ENCODE data around the gene SAA2. TPM values are rescaled to one million over a fixed set of nuclear protein-coding genes. Genes with fewer than 3 reads are reported as not detected.

SAA2 gene
- total and polyA plus RNA-seq, 10 of the 15 experiments (the other 5 are each of a cell fraction or from before 2014, with no cell fraction given): 0.18 to 4.1 (median 0.28) TPM; not detected in 2

DNA sequence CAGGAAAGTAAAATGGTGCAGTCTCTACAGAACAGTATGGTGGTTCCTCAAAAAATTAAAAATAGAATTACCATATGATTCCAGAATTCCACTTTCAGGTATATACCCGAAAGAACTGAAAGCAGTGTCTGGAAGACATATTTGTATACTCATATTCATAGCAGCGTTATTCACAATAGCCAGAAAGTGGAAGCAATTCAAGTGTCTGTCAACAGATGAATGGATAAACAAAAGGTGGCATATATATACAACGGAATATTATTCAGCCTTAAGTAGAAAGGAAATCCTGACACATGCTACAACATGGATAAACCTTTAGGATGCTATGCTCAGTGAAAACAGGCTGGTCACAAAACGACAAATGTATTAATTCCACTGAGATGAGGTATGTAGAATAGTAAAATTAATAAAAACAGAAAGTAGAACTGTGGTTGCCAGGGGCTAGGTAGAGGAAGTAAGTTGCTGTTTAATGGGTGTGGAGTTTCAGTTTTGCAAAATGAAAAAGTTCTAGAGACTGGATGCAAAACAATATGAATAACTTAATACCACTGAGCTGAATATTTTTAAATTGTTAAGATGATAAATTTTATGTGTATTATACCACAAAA lies 32.1 kb upstream of the SAA2 start (continued):
- TF ChIP-seq, protein P1, sequence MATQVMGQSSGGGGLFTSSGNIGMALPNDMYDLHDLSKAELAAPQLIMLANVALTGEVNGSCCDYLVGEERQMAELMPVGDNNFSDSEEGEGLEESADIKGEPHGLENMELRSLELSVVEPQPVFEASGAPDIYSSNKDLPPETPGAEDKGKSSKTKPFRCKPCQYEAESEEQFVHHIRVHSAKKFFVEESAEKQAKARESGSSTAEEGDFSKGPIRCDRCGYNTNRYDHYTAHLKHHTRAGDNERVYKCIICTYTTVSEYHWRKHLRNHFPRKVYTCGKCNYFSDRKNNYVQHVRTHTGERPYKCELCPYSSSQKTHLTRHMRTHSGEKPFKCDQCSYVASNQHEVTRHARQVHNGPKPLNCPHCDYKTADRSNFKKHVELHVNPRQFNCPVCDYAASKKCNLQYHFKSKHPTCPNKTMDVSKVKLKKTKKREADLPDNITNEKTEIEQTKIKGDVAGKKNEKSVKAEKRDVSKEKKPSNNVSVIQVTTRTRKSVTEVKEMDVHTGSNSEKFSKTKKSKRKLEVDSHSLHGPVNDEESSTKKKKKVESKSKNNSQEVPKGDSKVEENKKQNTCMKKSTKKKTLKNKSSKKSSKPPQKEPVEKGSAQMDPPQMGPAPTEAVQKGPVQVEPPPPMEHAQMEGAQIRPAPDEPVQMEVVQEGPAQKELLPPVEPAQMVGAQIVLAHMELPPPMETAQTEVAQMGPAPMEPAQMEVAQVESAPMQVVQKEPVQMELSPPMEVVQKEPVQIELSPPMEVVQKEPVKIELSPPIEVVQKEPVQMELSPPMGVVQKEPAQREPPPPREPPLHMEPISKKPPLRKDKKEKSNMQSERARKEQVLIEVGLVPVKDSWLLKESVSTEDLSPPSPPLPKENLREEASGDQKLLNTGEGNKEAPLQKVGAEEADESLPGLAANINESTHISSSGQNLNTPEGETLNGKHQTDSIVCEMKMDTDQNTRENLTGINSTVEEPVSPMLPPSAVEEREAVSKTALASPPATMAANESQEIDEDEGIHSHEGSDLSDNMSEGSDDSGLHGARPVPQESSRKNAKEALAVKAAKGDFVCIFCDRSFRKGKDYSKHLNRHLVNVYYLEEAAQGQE (IDR thresholded peaks at IDR 0.05; ENCODE audit: low read depth, low read length): no peak
- no peak for TF ChIP-seq TARDBP (IDR thresholded peaks at IDR 0.05; ENCODE audit: borderline replicate concordance)
- TF ChIP-seq NFXL1 (IDR thresholded peaks at IDR 0.05; ENCODE audit: borderline replicate concordance): no peak
- 0 out of 2 replicates have a peak, but pooled peaks have one; percentile 36 for TF ChIP-seq ASH2L (IDR thresholded peaks at IDR 0.05; ENCODE audit: borderline replicate concordance, low read depth)
- TF ChIP-seq SREBF1 (IDR thresholded peaks at IDR 0.05; ENCODE audit: low read length): no peak
- TF ChIP-seq, protein P2, sequence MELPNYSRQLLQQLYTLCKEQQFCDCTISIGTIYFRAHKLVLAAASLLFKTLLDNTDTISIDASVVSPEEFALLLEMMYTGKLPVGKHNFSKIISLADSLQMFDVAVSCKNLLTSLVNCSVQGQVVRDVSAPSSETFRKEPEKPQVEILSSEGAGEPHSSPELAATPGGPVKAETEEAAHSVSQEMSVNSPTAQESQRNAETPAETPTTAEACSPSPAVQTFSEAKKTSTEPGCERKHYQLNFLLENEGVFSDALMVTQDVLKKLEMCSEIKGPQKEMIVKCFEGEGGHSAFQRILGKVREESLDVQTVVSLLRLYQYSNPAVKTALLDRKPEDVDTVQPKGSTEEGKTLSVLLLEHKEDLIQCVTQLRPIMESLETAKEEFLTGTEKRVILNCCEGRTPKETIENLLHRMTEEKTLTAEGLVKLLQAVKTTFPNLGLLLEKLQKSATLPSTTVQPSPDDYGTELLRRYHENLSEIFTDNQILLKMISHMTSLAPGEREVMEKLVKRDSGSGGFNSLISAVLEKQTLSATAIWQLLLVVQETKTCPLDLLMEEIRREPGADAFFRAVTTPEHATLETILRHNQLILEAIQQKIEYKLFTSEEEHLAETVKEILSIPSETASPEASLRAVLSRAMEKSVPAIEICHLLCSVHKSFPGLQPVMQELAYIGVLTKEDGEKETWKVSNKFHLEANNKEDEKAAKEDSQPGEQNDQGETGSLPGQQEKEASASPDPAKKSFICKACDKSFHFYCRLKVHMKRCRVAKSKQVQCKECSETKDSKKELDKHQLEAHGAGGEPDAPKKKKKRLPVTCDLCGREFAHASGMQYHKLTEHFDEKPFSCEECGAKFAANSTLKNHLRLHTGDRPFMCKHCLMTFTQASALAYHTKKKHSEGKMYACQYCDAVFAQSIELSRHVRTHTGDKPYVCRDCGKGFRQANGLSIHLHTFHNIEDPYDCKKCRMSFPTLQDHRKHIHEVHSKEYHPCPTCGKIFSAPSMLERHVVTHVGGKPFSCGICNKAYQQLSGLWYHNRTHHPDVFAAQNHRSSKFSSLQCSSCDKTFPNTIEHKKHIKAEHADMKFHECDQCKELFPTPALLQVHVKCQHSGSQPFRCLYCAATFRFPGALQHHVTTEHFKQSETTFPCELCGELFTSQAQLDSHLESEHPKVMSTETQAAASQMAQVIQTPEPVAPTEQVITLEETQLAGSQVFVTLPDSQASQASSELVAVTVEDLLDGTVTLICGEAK (IDR thresholded peaks at IDR 0.05; ENCODE audit: borderline replicate concordance): no peak
- TF ChIP-seq, protein P3, sequence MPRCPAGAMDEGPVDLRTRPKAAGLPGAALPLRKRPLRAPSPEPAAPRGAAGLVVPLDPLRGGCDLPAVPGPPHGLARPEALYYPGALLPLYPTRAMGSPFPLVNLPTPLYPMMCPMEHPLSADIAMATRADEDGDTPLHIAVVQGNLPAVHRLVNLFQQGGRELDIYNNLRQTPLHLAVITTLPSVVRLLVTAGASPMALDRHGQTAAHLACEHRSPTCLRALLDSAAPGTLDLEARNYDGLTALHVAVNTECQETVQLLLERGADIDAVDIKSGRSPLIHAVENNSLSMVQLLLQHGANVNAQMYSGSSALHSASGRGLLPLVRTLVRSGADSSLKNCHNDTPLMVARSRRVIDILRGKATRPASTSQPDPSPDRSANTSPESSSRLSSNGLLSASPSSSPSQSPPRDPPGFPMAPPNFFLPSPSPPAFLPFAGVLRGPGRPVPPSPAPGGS (IDR thresholded peaks at IDR 0.05; ENCODE audit: borderline replicate concordance, insufficient read depth, low read depth, low read length, poor library complexity, severe bottlenecking): no peak
- TF ChIP-seq POLR2AphosphoS2 (IDR thresholded peaks at IDR 0.05; ENCODE audit: low read depth, low read length): no peak
- TF ChIP-seq, protein P4, sequence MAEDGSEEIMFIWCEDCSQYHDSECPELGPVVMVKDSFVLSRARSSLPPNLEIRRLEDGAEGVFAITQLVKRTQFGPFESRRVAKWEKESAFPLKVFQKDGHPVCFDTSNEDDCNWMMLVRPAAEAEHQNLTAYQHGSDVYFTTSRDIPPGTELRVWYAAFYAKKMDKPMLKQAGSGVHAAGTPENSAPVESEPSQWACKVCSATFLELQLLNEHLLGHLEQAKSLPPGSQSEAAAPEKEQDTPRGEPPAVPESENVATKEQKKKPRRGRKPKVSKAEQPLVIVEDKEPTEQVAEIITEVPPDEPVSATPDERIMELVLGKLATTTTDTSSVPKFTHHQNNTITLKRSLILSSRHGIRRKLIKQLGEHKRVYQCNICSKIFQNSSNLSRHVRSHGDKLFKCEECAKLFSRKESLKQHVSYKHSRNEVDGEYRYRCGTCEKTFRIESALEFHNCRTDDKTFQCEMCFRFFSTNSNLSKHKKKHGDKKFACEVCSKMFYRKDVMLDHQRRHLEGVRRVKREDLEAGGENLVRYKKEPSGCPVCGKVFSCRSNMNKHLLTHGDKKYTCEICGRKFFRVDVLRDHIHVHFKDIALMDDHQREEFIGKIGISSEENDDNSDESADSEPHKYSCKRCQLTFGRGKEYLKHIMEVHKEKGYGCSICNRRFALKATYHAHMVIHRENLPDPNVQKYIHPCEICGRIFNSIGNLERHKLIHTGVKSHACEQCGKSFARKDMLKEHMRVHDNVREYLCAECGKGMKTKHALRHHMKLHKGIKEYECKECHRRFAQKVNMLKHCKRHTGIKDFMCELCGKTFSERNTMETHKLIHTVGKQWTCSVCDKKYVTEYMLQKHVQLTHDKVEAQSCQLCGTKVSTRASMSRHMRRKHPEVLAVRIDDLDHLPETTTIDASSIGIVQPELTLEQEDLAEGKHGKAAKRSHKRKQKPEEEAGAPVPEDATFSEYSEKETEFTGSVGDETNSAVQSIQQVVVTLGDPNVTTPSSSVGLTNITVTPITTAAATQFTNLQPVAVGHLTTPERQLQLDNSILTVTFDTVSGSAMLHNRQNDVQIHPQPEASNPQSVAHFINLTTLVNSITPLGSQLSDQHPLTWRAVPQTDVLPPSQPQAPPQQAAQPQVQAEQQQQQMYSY (CRISPR knock-in tag; IDR thresholded peaks at IDR 0.05): no peak
- TF ChIP-seq ATF7 (IDR thresholded peaks at IDR 0.05; ENCODE audit: low read depth): peak; percentile 51
- no peak for TF ChIP-seq KLF5 (IDR thresholded peaks at IDR 0.05; ENCODE audit: partially characterized antibody)
- TF ChIP-seq, protein P5, sequence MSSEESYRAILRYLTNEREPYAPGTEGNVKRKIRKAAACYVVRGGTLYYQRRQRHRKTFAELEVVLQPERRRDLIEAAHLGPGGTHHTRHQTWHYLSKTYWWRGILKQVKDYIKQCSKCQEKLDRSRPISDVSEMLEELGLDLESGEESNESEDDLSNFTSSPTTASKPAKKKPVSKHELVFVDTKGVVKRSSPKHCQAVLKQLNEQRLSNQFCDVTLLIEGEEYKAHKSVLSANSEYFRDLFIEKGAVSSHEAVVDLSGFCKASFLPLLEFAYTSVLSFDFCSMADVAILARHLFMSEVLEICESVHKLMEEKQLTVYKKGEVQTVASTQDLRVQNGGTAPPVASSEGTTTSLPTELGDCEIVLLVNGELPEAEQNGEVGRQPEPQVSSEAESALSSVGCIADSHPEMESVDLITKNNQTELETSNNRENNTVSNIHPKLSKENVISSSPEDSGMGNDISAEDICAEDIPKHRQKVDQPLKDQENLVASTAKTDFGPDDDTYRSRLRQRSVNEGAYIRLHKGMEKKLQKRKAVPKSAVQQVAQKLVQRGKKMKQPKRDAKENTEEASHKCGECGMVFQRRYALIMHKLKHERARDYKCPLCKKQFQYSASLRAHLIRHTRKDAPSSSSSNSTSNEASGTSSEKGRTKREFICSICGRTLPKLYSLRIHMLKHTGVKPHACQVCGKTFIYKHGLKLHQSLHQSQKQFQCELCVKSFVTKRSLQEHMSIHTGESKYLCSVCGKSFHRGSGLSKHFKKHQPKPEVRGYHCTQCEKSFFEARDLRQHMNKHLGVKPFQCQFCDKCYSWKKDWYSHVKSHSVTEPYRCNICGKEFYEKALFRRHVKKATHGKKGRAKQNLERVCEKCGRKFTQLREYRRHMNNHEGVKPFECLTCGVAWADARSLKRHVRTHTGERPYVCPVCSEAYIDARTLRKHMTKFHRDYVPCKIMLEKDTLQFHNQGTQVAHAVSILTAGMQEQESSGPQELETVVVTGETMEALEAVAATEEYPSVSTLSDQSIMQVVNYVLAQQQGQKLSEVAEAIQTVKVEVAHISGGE (CRISPR knock-in tag; IDR thresholded peaks at IDR 0.05): no peak
